Measurements from ENCODE around the gene CADM2. TPM values are rescaled to one million over a fixed set of nuclear protein-coding genes. Genes with fewer than 3 reads are reported as not detected.

Gene CADM2
- total RNA-seq, 6 donors from 2014 or later = under 0.01 to 4.6 (median 1.2) TPM

DNA sequence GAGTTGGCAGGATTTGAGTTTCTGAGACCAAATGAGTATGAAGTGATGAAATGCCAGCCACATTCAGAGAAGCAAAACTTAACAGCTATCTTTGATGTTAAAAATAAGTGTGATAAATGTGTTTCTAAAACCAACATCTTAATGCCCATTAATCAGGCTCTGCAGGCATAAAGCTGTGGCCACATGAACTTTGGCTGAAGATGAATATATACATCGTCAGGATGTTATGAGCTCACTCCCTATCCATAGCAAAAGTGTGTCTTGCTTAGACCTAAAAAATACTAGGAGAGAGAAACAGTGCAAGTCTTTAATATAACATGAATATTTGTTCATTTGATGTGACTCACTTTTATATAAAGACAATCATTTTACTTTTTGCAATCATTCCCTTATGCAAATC is 218.0 kb downstream of the CADM2 start:
- WGBS, 2 donors = 60 to 65% methylated on average over 1 of the region's 1 CpG
- no peak for ATAC-seq (ENCODE audit: low FRiP score in 2 of 2)

DNA sequence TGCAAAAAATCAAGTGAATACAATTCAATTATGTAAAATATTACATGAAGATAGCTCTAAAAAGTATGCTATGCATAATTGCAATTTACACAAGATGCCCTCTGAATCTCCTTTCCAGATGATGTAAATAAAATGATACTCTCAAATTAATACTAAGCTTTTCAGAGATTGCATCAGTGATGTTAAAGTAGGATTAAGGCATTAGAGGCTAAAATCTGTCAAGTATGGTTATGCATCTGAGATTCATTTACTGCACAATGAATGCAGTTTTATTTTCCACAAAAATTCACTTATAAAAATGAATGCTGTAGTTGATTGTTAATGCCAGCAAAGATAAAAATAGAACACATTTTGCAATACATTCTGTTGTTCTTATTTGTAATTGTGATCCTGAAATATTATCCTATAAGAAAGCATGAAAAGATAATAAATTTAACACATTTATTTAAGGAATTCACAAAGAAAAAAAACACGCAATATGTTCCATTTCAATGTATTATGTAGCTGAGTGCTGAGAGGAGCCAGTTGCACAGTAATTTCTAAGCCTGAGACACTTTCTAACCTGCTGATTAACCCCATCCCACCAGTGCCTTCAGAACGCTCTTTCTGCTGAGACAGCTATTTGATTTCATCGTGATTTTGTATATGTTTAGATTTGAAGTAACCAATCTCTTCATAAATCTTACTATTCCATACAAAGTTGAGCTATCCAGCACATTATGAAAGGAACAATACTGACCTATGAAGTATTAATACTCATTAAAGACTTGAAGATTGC is 224.4 kb downstream of the CADM2 start:
- WGBS, 2 donors = 69 to 75% methylated on average over 3 of the region's 3 CpGs
- ATAC-seq (ENCODE audit: low FRiP score in 2 of 2) = no peak

More for the DNA sequence above, 218.0 kb downstream of the CADM2 start:
- TF ChIP-seq POLR2A (IDR thresholded peaks at IDR 0.05) (no peak), POLR2AphosphoS5 (IDR thresholded peaks at IDR 0.05) (no peak), EP300 (IDR thresholded peaks at IDR 0.05) (no peak)
- TF ChIP-seq, protein P1, sequence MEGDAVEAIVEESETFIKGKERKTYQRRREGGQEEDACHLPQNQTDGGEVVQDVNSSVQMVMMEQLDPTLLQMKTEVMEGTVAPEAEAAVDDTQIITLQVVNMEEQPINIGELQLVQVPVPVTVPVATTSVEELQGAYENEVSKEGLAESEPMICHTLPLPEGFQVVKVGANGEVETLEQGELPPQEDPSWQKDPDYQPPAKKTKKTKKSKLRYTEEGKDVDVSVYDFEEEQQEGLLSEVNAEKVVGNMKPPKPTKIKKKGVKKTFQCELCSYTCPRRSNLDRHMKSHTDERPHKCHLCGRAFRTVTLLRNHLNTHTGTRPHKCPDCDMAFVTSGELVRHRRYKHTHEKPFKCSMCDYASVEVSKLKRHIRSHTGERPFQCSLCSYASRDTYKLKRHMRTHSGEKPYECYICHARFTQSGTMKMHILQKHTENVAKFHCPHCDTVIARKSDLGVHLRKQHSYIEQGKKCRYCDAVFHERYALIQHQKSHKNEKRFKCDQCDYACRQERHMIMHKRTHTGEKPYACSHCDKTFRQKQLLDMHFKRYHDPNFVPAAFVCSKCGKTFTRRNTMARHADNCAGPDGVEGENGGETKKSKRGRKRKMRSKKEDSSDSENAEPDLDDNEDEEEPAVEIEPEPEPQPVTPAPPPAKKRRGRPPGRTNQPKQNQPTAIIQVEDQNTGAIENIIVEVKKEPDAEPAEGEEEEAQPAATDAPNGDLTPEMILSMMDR (IDR thresholded peaks at IDR 0.05) = no peak
- Histone ChIP-seq H3K27ac (no peak overlapping the region), H3K4me3 (no peak overlapping the region), H3K27me3 (no peaks in the 10 kb centered on the region), H3K36me3 (no peaks in the 10 kb centered on the region), H3K4me1 (no peaks in the 10 kb centered on the region), H3K9me3 (no peaks in the 10 kb centered on the region)
- DNase-seq = no peak

DNA sequence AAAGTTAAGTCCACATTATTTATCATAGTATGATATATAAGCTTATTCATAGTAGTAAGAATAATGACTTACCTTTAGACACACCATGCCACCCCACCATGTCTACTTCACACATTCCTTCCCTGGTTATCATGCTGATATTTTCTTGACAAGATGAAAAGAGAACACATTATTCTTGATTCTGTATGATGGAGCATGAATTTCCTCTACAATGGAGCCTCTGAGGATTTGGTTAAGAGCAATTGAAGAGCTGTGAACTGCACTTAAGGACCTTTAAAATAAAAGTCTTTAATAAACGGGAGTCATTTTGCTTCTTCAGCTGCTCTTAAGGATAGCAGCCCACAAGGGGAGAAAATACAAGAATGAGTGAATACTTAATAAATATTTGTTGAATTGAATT is 226.7 kb downstream of the CADM2 start:
- no peaks in the 10 kb centered on the region for H3K27me3 ChIP-seq
- H3K4me1 ChIP-seq = no peaks in the 10 kb centered on the region
- H3K9me3 ChIP-seq = no peaks in the 10 kb centered on the region
- ATAC-seq (ENCODE audit: low FRiP score in 2 of 2) (no peak), DNase-seq (no peak)
- 46 to 71% methylated on average over 1 of the region's 1 CpG for WGBS, 2 donors
- TF ChIP-seq EP300 (IDR thresholded peaks at IDR 0.05) = no peak
- TF ChIP-seq POLR2AphosphoS5 (IDR thresholded peaks at IDR 0.05) = no peak
- no peak for TF ChIP-seq POLR2A (IDR thresholded peaks at IDR 0.05)
- TF ChIP-seq, protein P1 (IDR thresholded peaks at IDR 0.05) = no peak
- H3K36me3 ChIP-seq = no peaks in the 10 kb centered on the region
- no peak overlapping the region for H3K4me3 ChIP-seq
- H3K27ac ChIP-seq = no peak overlapping the region

More for the DNA sequence above, 224.4 kb downstream of the CADM2 start:
- Histone ChIP-seq H3K9me3 (no peaks in the 10 kb centered on the region), H3K36me3 (no peaks in the 10 kb centered on the region), H3K4me3 (no peak overlapping the region), H3K27me3 (no peaks in the 10 kb centered on the region), H3K27ac (no peak overlapping the region), H3K4me1 (no peaks in the 10 kb centered on the region)
- DNase-seq = no peak
- TF ChIP-seq, protein P1 (IDR thresholded peaks at IDR 0.05) = no peak
- TF ChIP-seq POLR2A (IDR thresholded peaks at IDR 0.05) (no peak), EP300 (IDR thresholded peaks at IDR 0.05) (no peak), POLR2AphosphoS5 (IDR thresholded peaks at IDR 0.05) (no peak)

- Histone ChIP-seq H3K4me3 (no peak overlapping the region), H3K27ac (no peak overlapping the region), H3K27me3 (no peaks in the 10 kb centered on the region), H3K36me3 (no peaks in the 10 kb centered on the region), H3K9me3 (no peaks in the 10 kb centered on the region), H3K4me1 (no peaks in the 10 kb centered on the region)
- WGBS, 2 donors = 85 to 90% methylated on average over 3 of the region's 3 CpGs
- DNase-seq (no peak), ATAC-seq (ENCODE audit: low FRiP score in 2 of 2) (no peak)
- no peak for TF ChIP-seq POLR2A (IDR thresholded peaks at IDR 0.05)
- TF ChIP-seq, protein P1 (IDR thresholded peaks at IDR 0.05) = no peak
- TF ChIP-seq EP300 (IDR thresholded peaks at IDR 0.05) = no peak
- no peak for TF ChIP-seq POLR2AphosphoS5 (IDR thresholded peaks at IDR 0.05)
Measured at GRCh38 chr3:85189731-85190130, 230.9 kb downstream of the CADM2 start.

DNA sequence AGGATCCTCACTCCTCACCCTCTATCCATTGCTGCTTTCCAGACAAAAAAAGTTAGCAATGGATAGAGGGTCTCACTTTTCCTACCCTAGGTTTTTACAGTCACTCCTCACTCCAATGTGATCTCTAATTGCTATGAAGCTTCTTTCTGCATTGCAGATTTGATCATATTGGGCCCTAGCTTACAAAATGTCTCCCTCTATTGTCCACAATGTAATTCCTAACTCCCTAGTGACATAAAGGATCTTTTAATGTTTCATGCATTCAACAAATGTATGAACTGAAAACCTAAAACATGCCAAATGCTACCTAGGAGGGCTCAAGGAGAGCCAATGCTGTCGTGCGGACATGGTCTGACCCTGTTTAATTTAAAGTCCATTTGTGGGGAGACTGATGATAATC is 234.8 kb downstream of the CADM2 start:
- Histone ChIP-seq H3K27ac (no peak overlapping the region), H3K36me3 (no peaks in the 10 kb centered on the region), H3K4me1 (no peaks in the 10 kb centered on the region), H3K27me3 (no peaks in the 10 kb centered on the region), H3K9me3 (no peaks in the 10 kb centered on the region), H3K4me3 (no peak overlapping the region)
- no peak for DNase-seq
- WGBS, 2 donors = 86 to 88% methylated on average over 2 of the region's 2 CpGs
- no peak for ATAC-seq (ENCODE audit: low FRiP score in 2 of 2)
- TF ChIP-seq, protein P1 (IDR thresholded peaks at IDR 0.05) = no peak
- TF ChIP-seq EP300 (IDR thresholded peaks at IDR 0.05) = no peak
- TF ChIP-seq POLR2A (IDR thresholded peaks at IDR 0.05) = no peak
- TF ChIP-seq POLR2AphosphoS5 (IDR thresholded peaks at IDR 0.05) = no peak

All from upper lobe of left lung (tissue), 6 donors.